HG03575 (cell line): ENCODE measurements around the gene PARK7.

ENCODE experiments used
- ATAC-seq: cut with Tn5 transposase; IDR thresholded peaks from one replicate; pipeline ENCODE4 v1.9.1; 2021; ENCODE audit not compliant: unreplicated experiment, insufficient number of reproducible peaks, low FRiP score; ENCODE audit errors: extremely low read depth

Gene PARK7

DNA sequence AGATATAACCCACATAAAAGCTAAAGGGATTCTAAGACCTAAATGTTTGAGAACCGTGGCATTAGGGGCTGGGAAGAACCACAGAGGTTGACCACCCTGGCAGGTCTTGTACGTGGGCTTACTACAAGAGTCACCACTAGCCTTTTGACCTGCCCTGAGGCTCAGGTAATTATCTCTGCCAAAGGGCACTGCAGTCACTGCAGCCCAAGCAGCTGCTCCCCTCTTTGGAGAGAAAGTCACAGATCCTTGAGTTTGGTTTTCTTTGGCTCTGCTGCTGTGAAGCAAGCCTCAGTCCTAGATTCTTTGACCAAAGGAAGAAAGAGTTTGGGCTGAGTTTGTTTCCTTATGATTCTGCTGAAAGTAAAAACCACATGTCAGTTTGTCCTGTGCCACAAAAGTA is 11.6 kb downstream of the PARK7 start:
- ATAC-seq: no peak

DNA sequence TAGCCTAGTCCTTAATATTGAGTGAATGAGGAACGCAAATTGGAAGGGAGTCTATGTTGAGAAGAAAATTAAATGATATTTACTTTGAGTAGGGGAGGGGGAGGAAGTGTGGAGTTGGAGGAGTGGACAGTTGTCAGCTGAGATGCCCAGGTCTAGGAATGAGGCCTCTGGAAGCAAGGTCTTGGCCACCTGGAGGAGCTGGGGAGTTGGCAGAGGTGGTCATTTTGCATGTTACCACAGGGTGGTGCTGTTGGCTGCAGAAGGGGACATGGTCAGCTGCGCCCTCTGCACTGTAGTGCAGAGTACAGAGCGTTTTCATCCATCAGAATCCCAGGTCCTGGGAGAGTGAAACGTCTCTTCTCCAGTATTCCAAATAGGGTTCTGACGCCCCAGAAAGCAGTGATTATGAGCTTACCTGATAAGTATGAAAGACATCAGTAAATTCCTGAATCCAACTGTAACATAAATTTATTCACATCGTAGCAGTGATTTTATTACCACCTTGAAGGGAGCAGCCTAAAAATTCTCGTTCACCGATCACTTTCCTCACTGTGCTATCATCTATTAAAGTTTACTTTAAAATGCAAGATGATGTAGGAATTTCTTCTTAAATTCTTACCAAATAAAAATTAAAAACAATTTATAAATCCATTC is 13.8 kb downstream of the PARK7 start:
- ATAC-seq: no peak

DNA sequence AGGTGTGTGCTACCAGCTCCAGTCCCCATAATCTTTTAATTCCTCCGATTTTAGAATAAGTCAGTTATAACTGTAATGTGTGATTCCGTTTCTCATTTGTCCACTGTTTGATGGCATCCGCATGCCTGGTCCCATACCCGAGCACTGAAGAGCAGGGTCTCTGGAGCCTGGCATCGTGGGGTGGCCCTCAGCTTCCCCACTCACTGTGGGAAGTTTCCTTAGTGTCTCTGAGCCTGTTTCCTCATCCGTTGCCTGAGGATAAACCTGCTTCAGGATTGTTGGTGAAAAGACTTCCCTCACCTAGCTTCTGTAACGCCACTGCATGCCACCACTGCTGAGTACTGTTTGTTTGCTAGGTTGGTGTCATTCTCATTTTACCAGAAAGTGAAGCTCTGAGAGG is 19.5 kb downstream of the PARK7 start:
- no peak for ATAC-seq

DNA sequence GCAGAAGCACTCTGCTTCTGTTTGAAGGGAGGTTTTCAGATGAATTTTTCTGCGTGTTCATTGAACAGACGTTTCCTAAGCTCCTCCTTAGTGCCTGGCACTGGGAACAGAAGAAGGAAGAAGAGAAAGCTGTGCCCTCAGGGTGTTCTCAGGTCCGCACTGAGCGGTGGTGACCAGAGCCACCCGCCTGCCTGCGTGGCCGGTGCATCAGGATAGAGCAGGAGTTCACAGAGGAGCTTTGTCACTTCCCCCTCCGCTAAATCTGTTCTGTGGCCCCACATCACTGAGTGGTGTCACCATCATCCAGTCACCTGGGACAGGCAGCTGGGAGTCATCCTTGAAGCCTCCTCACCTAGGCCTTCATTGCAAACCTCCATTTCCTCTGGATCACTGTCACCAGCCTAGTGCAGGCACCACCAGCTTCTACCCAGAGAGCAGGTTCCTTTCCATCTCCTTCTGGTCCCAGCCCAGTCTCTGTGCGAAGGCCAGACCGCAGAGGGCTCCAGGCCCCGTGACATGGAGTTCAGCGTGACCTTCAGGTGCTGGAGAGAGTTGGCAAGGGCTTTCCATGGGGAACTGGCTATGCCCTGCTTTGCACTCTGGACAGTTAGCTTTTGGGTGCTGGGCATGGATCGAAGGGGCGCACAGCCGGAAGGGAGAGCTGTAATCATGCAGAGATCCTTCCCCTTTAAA is 21.7 kb downstream of the PARK7 start:
- no peak for ATAC-seq

DNA sequence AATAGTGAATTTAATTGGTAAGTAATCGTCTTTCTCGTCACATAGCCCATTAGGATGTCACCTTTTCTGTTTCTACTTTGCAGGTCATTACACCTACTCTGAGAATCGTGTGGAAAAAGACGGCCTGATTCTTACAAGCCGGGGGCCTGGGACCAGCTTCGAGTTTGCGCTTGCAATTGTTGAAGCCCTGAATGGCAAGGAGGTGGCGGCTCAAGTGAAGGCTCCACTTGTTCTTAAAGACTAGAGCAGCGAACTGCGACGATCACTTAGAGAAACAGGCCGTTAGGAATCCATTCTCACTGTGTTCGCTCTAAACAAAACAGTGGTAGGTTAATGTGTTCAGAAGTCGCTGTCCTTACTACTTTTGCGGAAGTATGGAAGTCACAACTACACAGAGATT is 23.3 kb downstream of the PARK7 start:
- ATAC-seq: no peak

DNA sequence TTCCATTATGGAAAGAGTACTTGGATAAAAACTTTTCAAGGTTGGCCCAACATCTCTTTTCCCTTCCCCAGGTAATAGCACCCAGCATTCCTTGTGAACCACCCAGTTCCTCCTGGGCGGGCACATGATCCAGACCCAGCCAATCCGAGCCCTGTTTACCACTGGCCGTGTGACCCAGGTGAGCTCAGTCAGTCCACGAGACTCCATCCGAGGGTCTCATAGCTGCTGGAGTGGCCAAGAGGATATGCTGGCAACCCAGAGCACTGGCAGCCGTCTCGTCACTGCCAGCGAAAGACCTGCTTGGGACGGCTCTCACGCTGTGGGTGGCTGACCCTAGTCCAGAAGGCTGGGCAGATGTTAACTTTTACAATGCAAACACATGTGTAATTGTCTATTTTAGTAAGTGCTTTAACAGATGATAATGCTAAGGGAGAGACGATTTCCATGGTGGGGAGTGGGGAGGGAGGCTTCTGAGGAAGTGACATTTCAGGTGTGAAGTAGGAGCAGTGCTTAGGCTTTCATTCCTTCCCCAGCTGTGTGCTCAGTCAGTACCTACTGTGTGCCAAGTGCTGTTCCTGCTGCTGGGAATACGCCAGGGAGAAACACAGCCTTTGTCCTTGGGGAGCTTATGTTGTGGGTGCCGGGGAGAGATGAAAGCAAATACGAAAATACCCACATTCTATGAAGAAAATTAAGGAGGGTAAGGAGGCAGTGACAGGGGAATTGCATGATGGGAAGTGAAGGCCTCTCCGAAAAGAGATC is 24.5 kb downstream of the PARK7 start:
- no peak for ATAC-seq

DNA sequence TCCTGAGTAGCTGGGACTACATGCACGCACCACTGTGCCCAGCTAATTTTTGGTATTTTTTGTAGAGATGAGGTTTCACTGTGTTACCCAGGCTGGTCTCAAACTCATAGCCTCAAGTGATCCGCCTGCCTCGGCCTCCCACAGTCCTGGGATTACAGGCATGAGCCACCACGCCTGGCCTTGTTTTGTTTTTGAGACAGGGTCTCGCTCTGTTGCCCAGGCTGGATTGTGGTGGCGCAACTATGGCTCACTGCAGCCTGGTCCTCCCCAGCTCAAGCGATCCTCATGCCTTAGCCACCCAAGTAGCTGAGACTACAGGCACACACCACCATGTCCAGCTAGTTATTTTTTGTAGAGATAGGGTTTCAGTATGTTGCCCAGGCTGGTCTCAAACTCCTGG is 26.0 kb downstream of the PARK7 start:
- ATAC-seq: no peak

DNA sequence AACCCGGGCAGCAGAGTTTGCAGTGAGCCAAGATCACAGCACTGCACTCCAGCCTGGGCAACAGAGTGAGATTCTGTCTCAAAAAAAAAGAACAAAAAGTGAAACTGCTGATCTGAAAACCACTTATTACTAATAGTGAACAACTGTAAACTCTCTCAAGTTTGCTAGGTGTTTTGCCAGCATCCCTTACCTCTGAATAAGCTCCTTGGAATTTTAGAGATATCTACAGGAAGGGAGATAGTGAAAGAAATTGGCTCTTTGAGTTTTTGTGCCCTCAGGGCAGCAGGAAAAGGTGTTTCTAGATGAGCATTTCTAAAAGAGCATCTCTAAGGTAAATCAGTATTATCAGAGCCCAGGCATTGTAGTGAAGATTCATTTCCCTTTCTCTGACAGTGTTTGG is 27.1 kb downstream of the PARK7 start:
- no peak for ATAC-seq

DNA sequence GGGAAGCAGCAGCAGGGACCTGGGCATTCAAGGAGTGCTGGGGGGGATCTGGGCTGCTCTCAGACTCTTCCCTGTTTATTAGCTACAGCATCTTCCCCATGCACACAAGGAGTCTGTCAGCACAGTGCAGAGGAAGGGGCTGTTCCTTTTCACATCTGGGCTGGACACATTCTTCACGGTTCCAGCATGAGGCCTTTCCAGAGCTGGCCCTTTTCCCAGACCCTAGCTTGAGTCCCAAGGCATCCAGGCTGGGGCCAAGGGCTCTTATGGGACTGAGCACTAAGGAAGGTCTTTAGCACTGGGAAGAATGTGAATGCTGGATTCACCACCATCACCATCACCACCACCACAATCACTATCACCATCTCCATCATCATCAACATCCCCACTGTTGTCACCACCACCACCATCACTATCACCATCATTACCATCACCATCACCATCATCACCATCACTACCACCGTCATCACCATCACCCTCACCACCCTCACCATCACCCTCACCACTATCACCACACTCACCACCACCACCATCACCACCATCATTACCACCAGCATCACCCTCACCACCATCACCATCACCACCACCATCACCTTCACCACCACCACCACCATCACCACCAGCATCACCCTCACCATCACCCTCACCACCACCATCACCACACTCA is 28.4 kb downstream of the PARK7 start:
- no peak for ATAC-seq

DNA sequence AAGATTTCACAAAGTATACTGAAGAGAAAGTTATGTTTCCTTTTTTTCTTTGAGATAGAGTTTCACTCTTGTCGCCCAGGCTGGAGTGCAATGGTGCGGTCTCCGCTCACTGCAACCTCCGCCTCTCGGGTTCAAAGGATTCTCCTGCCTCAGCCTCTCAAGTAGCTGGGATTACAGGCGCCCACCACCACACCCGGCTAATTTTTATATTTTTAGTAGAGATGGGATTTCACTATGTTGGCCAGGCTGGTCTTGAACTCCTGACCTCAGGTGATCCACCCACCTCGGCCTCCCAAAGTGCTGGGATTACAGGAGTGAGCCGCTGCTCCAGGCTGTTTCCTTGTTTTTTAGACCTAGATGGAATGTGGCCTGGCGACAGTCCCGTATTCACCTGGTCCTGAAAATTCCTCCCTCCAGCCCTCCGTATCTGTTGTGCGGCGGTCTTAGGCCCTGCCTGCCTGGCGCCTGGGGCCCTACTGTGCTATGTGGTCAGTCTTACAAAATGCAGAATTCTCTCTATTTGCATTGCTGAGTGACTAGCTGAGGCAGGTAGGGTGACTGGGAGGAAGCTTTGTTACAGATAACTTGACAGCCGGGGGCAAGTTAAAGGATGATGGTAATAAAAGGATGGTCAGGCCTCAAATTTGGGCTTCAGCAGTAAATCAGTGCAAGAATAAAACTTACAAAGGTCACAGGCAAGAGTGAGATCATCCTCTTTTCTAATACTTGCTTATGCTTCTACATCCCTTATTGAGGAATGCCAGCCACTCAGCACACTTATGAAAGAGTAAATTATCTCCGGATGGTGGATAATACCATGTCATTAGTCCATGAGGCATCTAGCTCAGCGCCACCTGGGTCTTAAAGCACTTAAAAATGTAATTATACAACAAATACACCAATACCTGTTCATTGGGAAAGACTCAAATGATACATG is 30.3 kb downstream of the PARK7 start:
- ATAC-seq: no peak

DNA sequence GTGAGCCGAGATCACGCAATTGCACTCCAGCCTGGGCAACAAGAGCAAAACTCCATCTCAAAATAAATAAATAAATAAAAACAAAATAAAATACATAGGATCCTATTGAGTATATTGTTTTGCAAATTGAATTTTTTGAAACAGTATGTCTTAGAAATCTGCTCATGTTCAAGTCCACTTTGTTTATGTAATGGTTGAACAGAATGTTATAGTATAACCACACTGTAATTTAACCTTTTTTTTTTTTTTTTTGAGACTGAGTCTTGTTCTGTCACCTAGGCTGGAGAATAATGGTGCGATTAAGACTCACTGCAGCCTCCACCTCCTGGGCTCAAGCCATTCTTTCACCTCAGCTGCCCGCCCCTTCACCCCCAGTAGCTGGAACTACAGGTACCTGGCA is 31.4 kb downstream of the PARK7 start:
- ATAC-seq: no peak

DNA sequence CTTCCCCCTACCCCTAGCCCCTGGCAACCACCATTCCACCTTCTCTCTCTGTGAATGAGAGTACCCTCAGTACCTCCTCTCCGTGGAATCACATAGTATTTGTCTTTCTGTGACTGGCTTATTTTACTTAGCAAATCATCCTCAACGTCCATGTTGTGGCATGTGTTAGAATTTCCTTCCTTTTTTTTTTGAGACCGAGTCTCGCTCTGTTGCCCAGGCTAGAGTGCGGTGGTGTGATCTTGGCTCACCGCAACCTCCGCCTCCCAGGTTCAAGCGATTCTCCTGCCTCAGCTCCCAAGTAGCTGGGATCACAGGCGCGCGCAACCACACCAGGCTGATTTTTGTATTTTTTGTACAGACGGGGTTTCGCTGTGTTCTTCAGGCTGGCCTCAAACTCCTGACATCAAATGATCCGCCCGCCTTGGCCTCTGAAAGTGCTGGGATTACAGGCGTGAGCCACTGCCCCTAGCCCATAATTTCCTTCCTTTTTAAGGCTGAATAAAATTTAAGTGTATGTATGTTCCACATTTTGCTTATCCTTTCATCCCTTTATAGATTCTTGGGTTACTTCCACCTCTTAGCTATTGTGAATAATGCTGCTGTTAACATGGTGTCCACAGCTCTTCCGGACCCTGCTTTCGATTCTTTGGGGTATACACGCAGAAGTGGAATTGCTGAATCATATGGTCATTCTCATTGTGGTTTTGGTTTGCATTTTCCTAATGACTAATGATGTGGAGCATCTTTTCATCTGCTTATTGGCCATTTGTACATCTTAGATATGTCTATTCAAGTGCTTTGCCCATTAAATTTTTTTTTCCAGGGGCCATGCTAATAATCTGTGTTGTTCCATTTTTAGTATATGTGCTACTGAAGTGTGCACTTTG is 32.3 kb downstream of the PARK7 start:
- ATAC-seq: no peak

DNA sequence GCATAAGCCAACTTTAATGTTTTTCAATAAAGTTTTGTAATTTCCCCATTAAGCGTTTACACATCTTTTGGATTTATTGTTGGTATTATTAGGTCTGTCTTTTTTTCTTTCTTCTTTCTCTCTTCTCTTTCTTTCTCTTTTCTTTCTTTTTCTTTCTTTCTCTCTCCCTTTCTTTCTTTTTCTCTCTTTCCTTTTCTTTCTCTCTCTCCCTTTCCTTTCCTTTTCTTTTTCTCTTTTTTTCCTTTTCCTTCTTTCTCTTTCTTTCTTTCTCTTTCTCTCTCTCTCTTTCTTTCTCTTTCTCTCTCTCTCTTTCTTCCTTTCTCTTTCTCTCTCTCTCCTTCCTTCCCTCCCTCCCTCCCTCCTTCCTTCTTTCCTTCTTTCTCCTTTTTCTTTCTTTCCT is 33.3 kb downstream of the PARK7 start:
- no peak for ATAC-seq

DNA sequence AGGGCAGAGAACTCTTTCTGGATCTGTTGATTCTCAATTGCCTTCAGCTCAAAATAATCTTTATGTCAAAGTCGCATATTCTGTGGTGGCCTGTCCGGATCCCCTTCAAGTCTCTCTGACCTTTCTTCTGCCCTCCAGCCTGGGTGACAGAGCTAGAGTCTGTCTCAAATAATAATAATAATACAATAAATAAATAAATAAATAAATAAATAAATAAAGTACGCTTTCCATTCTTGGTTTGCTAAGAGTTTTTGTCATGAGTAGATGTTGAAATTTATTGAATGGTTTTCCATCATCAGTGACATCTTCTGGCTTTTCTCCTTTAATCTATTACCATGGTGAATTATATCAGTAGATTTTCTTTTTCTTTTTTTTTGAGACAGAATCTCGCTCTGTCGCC is 33.9 kb downstream of the PARK7 start:
- no peak for ATAC-seq

DNA sequence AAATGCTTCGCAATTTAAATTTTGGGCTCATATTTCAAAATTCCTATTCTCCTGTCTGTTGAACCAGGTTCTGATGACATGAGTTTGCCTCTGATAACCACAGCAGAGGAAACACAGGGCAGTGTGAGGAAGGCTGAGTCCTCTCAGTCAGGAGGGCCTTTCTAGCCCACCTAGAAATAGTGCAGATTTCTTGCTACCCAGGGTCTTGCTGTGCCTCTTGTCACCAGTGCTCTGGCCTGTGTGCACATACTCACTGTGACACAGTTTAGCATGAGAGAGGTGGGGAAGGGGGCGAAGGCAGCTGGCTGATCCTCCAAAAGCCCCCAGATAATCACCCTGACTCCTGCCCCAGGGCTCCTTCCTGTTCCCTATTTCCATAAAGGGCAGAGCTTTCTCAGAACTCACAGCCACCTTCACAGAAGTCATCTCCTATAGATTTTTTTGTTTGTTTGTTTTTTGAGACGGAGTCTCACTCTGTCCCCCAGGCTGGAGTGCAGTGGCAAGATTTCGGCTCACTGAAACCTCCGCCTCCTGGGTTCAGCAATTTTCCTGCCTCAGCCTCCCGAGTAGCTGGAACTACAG is 40.9 kb downstream of the PARK7 start:
- no peak for ATAC-seq

DNA sequence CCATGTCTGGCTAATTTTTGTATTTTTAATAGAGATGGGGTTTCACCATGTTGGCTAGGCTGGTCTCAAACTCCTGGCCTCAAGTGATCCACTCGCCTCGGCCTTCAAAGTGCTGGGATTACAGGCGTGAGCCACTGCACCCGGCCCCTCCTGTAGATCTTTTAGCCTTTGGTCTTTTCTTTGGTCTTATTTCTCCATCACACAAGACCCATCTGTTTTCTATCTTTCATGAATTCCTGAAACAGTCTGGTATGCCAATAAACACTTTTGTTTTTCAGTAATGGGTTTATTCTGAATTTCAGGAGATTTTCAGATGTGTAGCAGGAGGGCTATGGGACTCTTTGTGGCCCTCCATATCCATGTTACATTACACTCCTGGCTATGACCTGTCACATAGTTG is 41.4 kb downstream of the PARK7 start:
- ATAC-seq: no peak

DNA sequence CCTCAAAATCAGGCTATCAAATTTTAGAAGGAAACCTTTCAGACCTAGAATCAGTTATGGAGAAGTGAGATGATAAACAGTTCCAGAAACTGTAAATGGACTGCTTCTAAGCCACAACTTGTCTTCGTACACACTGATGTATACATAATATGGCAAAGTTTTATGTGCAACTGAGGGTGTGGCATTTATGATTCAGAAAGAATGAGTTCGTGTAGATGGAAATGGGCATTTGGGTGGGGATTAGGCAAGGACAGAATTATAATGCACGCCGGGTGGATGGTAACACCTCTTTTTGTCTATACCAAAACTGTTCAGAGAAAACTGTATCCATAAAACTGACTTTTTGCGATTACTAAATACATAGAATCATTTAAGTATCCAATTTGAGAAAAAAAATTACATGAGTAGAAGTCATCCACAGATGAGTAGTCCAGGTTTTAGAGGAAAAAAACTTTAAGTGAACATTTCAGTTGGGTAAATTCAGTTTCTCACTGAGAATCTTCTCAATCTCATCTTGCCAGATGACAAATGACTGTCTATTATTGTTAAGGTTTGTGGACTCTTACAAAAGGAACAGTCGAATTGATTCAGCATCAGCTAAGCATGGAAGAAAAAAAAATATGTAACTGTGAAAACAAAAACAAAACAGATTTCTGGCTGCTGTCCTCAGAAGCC is 42.1 kb downstream of the PARK7 start:
- ATAC-seq: no peak
